Hepatocyte (in vitro differentiated cells): ENCODE measurements around the gene AMZ2.

Experiments used
- EZH2 ChIP-seq: fragments of 200-600 bp; sonication (generic); IDR thresholded peaks from 2 replicates; pipeline ENCODE4 v1.6.1; 2016; ENCODE audit warnings: antibody characterized with exemption, mild to moderate bottlenecking, borderline replicate concordance
- TF ChIP-seq, protein P1 (sequence below): fragments of 200-600 bp; sonication (generic); IDR thresholded peaks from 2 replicates; pipeline ENCODE4 v1.5.1; 2016; ENCODE audit warnings: antibody characterized with exemption, mild to moderate bottlenecking; ENCODE audit not compliant: poor library complexity

- no peak for TF ChIP-seq EZH2
- TF ChIP-seq, protein P1, sequence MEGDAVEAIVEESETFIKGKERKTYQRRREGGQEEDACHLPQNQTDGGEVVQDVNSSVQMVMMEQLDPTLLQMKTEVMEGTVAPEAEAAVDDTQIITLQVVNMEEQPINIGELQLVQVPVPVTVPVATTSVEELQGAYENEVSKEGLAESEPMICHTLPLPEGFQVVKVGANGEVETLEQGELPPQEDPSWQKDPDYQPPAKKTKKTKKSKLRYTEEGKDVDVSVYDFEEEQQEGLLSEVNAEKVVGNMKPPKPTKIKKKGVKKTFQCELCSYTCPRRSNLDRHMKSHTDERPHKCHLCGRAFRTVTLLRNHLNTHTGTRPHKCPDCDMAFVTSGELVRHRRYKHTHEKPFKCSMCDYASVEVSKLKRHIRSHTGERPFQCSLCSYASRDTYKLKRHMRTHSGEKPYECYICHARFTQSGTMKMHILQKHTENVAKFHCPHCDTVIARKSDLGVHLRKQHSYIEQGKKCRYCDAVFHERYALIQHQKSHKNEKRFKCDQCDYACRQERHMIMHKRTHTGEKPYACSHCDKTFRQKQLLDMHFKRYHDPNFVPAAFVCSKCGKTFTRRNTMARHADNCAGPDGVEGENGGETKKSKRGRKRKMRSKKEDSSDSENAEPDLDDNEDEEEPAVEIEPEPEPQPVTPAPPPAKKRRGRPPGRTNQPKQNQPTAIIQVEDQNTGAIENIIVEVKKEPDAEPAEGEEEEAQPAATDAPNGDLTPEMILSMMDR, result no peak
Measured at GRCh38 chr17:68298601-68299000, 50.8 kb downstream of the AMZ2 start.
